ENCODE data around the gene EYA2. TPM values are rescaled to one million over a fixed set of nuclear protein-coding genes. Genes with fewer than 3 reads are reported as not detected.

The EYA2 gene
- total RNA-seq, 1 donor from 2014 or later, result 9.0 TPM

GRCh38 chr20:47144463-47144862, 249.8 kb downstream of the EYA2 start:
- no peak for DNase-seq (ENCODE audit: low spot score in 2 of 2, unreplicated experiment in 2 of 2)
- Mint-ChIP-seq H3K36me3 (peaks cover 4% of the 10 kb centered on the region), H3K27ac (no peak overlapping the region), H3K27me3 (ENCODE audit: low read depth) (no peaks in the 10 kb centered on the region), H3K9me3 (peaks cover 12% of the 10 kb centered on the region), H3K4me3 (no peak overlapping the region), H3K4me1 (peaks cover 16% of the 10 kb centered on the region)
- TF ChIP-seq CTCF (IDR thresholded peaks at IDR 0.05; ENCODE audit: unreplicated experiment), result no peak

DNA sequence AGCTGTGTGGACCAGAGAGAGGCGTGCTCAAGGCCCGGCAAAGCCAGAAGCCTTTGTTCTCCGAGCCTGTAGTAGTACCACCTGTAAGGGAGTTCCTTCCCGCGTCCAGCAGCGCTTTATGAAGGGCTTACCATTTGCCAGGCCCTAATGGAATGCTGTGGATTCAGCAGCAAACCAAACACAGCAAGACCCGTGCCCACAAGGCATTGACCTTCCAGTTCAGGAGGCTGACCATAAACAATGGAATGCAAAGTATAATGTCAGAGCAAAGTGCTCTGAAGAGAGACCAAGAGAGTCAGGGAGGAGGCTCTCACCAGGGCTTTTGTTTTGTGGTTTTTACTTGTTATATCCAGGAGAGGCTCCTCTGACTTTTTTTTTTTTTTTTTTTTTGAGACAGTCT, 252.0 kb downstream of the EYA2 start:
- no peak for TF ChIP-seq CTCF (IDR thresholded peaks at IDR 0.05; ENCODE audit: unreplicated experiment)
- Mint-ChIP-seq H3K4me1 (peaks cover 12% of the 10 kb centered on the region), H3K9me3 (peaks cover 3% of the 10 kb centered on the region), H3K36me3 (no peaks in the 10 kb centered on the region), H3K27ac (no peak overlapping the region), H3K4me3 (no peak overlapping the region), H3K27me3 (ENCODE audit: low read depth) (no peaks in the 10 kb centered on the region)
- DNase-seq (ENCODE audit: low spot score in 2 of 2, unreplicated experiment in 2 of 2), result no peak

- Mint-ChIP-seq H3K4me3 (no peak overlapping the region), H3K4me1 (peaks cover 4% of the 10 kb centered on the region), H3K9me3 (no peaks in the 10 kb centered on the region), H3K36me3 (no peaks in the 10 kb centered on the region), H3K27ac (no peak overlapping the region), H3K27me3 (ENCODE audit: low read depth) (no peaks in the 10 kb centered on the region)
- no peak for TF ChIP-seq CTCF (IDR thresholded peaks at IDR 0.05; ENCODE audit: unreplicated experiment)
- no peak for DNase-seq (ENCODE audit: low spot score in 2 of 2, unreplicated experiment in 2 of 2)
Measured at GRCh38 chr20:47148059-47148458, 253.4 kb downstream of the EYA2 start.

GRCh38 chr20:47149939-47150338, 255.3 kb downstream of the EYA2 start:
- Mint-ChIP-seq H3K4me1 (peaks cover 8% of the 10 kb centered on the region), H3K27me3 (ENCODE audit: low read depth) (no peaks in the 10 kb centered on the region), H3K4me3 (no peak overlapping the region), H3K36me3 (no peaks in the 10 kb centered on the region), H3K27ac (no peak overlapping the region), H3K9me3 (no peaks in the 10 kb centered on the region)
- no peak for TF ChIP-seq CTCF (IDR thresholded peaks at IDR 0.05; ENCODE audit: unreplicated experiment)
- DNase-seq (ENCODE audit: low spot score in 2 of 2, unreplicated experiment in 2 of 2), result no peak

DNA sequence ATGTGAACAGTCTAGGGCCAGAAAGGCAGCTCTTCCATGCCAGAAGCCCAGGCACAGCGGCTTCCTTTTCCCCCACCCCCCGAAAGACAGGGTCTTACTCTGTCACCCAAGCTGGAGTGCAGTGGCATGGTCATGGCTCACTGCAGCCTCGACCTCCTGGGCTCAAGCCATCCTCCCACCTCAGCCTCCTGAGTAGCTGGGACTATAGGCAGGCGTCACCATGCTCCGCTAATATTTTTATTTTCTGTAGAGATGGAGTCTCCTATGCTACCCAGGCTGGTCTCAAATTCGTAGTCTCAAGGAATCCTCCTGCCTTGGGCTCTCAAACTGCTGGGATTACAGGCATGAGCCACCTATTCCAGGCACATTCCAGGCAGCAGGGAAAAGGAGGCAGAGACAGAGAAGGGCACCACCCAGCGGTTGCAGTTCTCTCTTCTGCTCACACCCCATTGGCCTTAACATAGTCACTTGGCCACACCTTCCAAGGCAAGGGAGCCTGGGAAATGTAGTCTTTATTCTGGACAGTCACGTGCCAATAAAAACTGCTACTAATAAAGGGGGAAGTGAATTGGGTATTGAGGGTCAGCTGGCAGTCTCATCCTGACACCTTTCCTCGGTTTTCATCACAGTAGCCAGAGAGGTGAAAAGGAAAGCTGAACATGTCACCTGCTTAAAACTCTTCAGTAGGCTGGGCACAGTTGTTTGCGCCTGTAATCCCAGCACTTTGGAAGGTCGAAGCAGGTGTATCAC, 255.9 kb downstream of the EYA2 start:
- Mint-ChIP-seq H3K4me3 (no peak overlapping the region), H3K27ac (no peak overlapping the region), H3K36me3 (no peaks in the 10 kb centered on the region), H3K4me1 (peaks cover 8% of the 10 kb centered on the region), H3K27me3 (ENCODE audit: low read depth) (no peaks in the 10 kb centered on the region), H3K9me3 (no peaks in the 10 kb centered on the region)
- peak; percentile 30 for TF ChIP-seq CTCF (IDR thresholded peaks at IDR 0.05; ENCODE audit: unreplicated experiment)
- DNase-seq (ENCODE audit: low spot score in 2 of 2, unreplicated experiment in 2 of 2), result peak in 1 of 2 experiments; percentile 42
